Astrocyte of the cerebellum (primary cell): ENCODE measurements around the gene KCNMA1.

Experiments
- DNase-seq: peaks from one replicate; pipeline ENCODE4 v3.0.0-alpha.2; 2011; ENCODE audit warnings: low read depth
- H3K4me3 ChIP-seq: 2 replicates; pipeline ENCODE4 v1.5.1; 2011; ENCODE audit warnings: mild to moderate bottlenecking, low read depth, low read length, moderate library complexity
- CTCF ChIP-seq: IDR thresholded peaks from 2 replicates; pipeline ENCODE4 v1.5.1; 2012; ENCODE audit warnings: low read length, low read depth, moderate library complexity, mild to moderate bottlenecking; ENCODE audit errors: missing control alignments
- in situ Hi-C: cut with HindIII; loops from 2 replicates; pipeline ENCODE4 v1.10.0; 2017; ENCODE audit warnings: low sequenced_read_pairs

Gene KCNMA1

GRCh38 chr10:77236029-77236428 lies 401.6 kb downstream of the KCNMA1 start:
- no peak for TF ChIP-seq CTCF
- no peak for DNase-seq
- no peak overlapping the region for H3K4me3 ChIP-seq
- in situ Hi-C loops, result no loop called here

- DNase-seq, result no peak
- no peak for TF ChIP-seq CTCF
- in situ Hi-C loops, result no loop called here
- no peak overlapping the region for H3K4me3 ChIP-seq
These were observed 403.0 kb downstream of the KCNMA1 start for GRCh38 chr10:77234599-77234998.

GRCh38 chr10:77233466-77233865 lies 404.1 kb downstream of the KCNMA1 start:
- TF ChIP-seq CTCF, result no peak
- in situ Hi-C loops, result no loop called here
- no peak overlapping the region for H3K4me3 ChIP-seq
- DNase-seq, result no peak

- no peak for DNase-seq
- TF ChIP-seq CTCF, result no peak
- H3K4me3 ChIP-seq, result no peak overlapping the region
- in situ Hi-C loops, result no loop called here
These were observed 405.6 kb downstream of the KCNMA1 start for GRCh38 chr10:77231884-77232610.

GRCh38 chr10:77231375-77231774 lies 406.2 kb downstream of the KCNMA1 start:
- no peak for TF ChIP-seq CTCF
- in situ Hi-C loops, result no loop called here
- no peak for DNase-seq
- H3K4me3 ChIP-seq, result no peak overlapping the region

GRCh38 chr10:77230194-77230593 lies 407.4 kb downstream of the KCNMA1 start:
- no peak for TF ChIP-seq CTCF
- H3K4me3 ChIP-seq, result no peak overlapping the region
- in situ Hi-C loops, result no loop called here
- DNase-seq, result no peak

GRCh38 chr10:77229704-77230103 lies 407.9 kb downstream of the KCNMA1 start:
- no peak for TF ChIP-seq CTCF
- no peak for DNase-seq
- in situ Hi-C loops, result no loop called here
- no peak overlapping the region for H3K4me3 ChIP-seq
